ENCODE data around the gene AGFG2. TPM values are rescaled to one million over a fixed set of nuclear protein-coding genes. Genes with fewer than 3 reads are reported as not detected.

The AGFG2 gene
- total and polyA plus RNA-seq, 2 of the 13 experiments (the other 11 are each of a cell fraction or from before 2014, with no cell fraction given): 125 to 132 TPM

- no peak for TF ChIP-seq RFX1 (IDR thresholded peaks at IDR 0.05)
- TF ChIP-seq SP1 (IDR thresholded peaks at IDR 0.05): no peak
- TF ChIP-seq SP1 (CRISPR knock-in tag; IDR thresholded peaks at IDR 0.05): peak; percentile 15; the same call in 1 of the 2 replicates
- TF ChIP-seq TCF7 (IDR thresholded peaks at IDR 0.05; ENCODE audit: low read depth): peak; percentile 3; the same call in 1 of the 2 replicates
- TF ChIP-seq SRSF4 (IDR thresholded peaks at IDR 0.05; ENCODE audit: low read depth, low read length, poor library complexity, severe bottlenecking): no peak
- TF ChIP-seq LRRFIP1 (CRISPR knock-in tag; conservative IDR thresholded peaks at IDR 0.05): no peak
- no peak for TF ChIP-seq SMARCE1 (IDR thresholded peaks at IDR 0.05; ENCODE audit: borderline replicate concordance)
- no peak for TF ChIP-seq ZNF431 (CRISPR knock-in tag; IDR thresholded peaks at IDR 0.05; ENCODE audit: borderline replicate concordance, low read depth)
- 0 out of 2 replicates have a peak, but pooled peaks have one; percentile 4 for TF ChIP-seq ZNF644 (CRISPR knock-in tag; IDR thresholded peaks at IDR 0.05; ENCODE audit: low read depth)
- no peak; the same call in 1 of the 2 replicates for TF ChIP-seq ZNF782 (CRISPR knock-in tag; IDR thresholded peaks at IDR 0.05; ENCODE audit: borderline replicate concordance)
- TF ChIP-seq HES4 (CRISPR knock-in tag; IDR thresholded peaks at IDR 0.05; ENCODE audit: borderline replicate concordance): no peak
- no peak for TF ChIP-seq NFIB (CRISPR knock-in tag; IDR thresholded peaks at IDR 0.05; ENCODE audit: borderline replicate concordance)
- TF ChIP-seq ZNF75D (CRISPR knock-in tag; IDR thresholded peaks at IDR 0.05; ENCODE audit: borderline replicate concordance): no peak
- TF ChIP-seq ZNF550 (CRISPR knock-in tag; IDR thresholded peaks at IDR 0.05; ENCODE audit: borderline replicate concordance): no peak
- peak; percentile 71 for TF ChIP-seq RXRA (CRISPR knock-in tag; IDR thresholded peaks at IDR 0.05)
- 0 out of 2 replicates have a peak, but pooled peaks have one; percentile 40 for TF ChIP-seq ZNF605 (CRISPR knock-in tag; IDR thresholded peaks at IDR 0.05)
- no peak for TF ChIP-seq ZBTB8A (CRISPR knock-in tag; IDR thresholded peaks at IDR 0.05; ENCODE audit: borderline replicate concordance, low read depth)
- TF ChIP-seq XRCC5 (optimal IDR thresholded peaks at IDR 0.05; ENCODE audit: low read length): no peak
- no peak for TF ChIP-seq ZKSCAN1 (IDR thresholded peaks at IDR 0.05; ENCODE audit: low read length)
- TF ChIP-seq JUNB (CRISPR knock-in tag; IDR thresholded peaks at IDR 0.05; ENCODE audit: borderline replicate concordance): peak; percentile 89
- TF ChIP-seq SNRNP70 (IDR thresholded peaks at IDR 0.05; ENCODE audit: low read depth, low read length): no peak
- TF ChIP-seq PRPF4 (IDR thresholded peaks at IDR 0.05; ENCODE audit: low read depth, low read length, poor library complexity, severe bottlenecking): no peak
- TF ChIP-seq ZBTB3 (CRISPR knock-in tag; IDR thresholded peaks at IDR 0.05; ENCODE audit: borderline replicate concordance, low read depth): peak; percentile 69; the same call in 1 of the 2 replicates
Observed at GRCh38 chr7:100545360-100546128, 6.5 kb downstream of the AGFG2 start (continued).
